GM23338 (cell line): Measurements from ENCODE around the gene UQCRC1. TPM values are rescaled to one million over a fixed set of nuclear protein-coding genes. Genes with fewer than 3 reads are reported as not detected.
"Not testable (repeated sequence)": the region's sequence is repeated elsewhere in the genome, so short reads cannot be mapped to it uniquely, and the experiment has no call there.

Experiments used
- ATAC-seq: fragments of 200-7000 bp; cut with Tn5 transposase; 3 replicates; pipeline ENCODE4 v1.9.1; 2020
- DNase-seq: peaks from one replicate; pipeline ENCODE4 v3.0.0-alpha.2; 2015; ENCODE audit warnings: low spot score
- H2AFZ ChIP-seq: fragments of 200-600 bp; sonication (generic); 2 replicates; pipeline ENCODE4 v1.8.0; 2016; ENCODE audit warnings: antibody characterized with exemption, mild to moderate bottlenecking, moderate library complexity
- H3F3A ChIP-seq: fragments of 200-600 bp; sonication (generic); replicated peaks from 2 replicates; pipeline ENCODE4 v1.8.0; 2017; ENCODE audit warnings: antibody characterized with exemption, mixed run types, low read depth
- H3K27ac ChIP-seq: fragments of 200-600 bp; sonication (generic); 2 replicates; pipeline ENCODE4 v1.6.1; 2016; ENCODE audit warnings: low read depth
- H3K27me3 ChIP-seq: fragments of 200-600 bp; sonication (generic); 2 replicates; pipeline ENCODE4 v1.8.0; 2016; ENCODE audit warnings: mild to moderate bottlenecking, mixed run types, moderate library complexity; ENCODE audit not compliant: insufficient read depth
- H3K36me3 ChIP-seq: fragments of 200-600 bp; sonication (generic); 2 replicates; pipeline ENCODE4 v1.8.0; 2016; ENCODE audit warnings: mild to moderate bottlenecking; ENCODE audit not compliant: insufficient read depth
- H3K4me1 ChIP-seq: fragments of 200-600 bp; sonication (generic); 2 replicates; pipeline ENCODE4 v1.8.0; 2016; ENCODE audit warnings: mild to moderate bottlenecking, moderate library complexity; ENCODE audit not compliant: insufficient read depth
- H3K4me2 ChIP-seq: fragments of 200-600 bp; sonication (generic); 2 replicates; pipeline ENCODE4 v1.7.1; 2017; ENCODE audit warnings: mixed run types
- H3K4me3 ChIP-seq: fragments of 200-600 bp; sonication (generic); 2 replicates; pipeline ENCODE4 v1.6.1; 2016; ENCODE audit warnings: mixed run types
- H3K79me2 ChIP-seq: fragments of 200-600 bp; sonication (generic); replicated peaks from 2 replicates; pipeline ENCODE4 v1.8.0; 2017; ENCODE audit warnings: mild to moderate bottlenecking; ENCODE audit not compliant: insufficient read depth
- H3K9me2 ChIP-seq: fragments of 200-600 bp; sonication (generic); 2 replicates; pipeline ENCODE4 v1.8.0; 2017; ENCODE audit not compliant: insufficient read depth
- H4K20me1 ChIP-seq: fragments of 200-600 bp; sonication (generic); replicated peaks from 2 replicates; pipeline ENCODE4 v1.8.0; 2017; ENCODE audit warnings: mild to moderate bottlenecking; ENCODE audit not compliant: insufficient read depth
- H3K27ac Mint-ChIP-seq: 2 replicates; pipeline ENCODE4 v1.8.0; 2020; ENCODE audit warnings: inconsistent platforms, mild to moderate bottlenecking, moderate library complexity, mixed read lengths
- H3K27me3 Mint-ChIP-seq: 3 replicates; pipeline ENCODE4 v1.8.0; 2022; ENCODE audit warnings: low read depth, mild to moderate bottlenecking, moderate library complexity, mixed read lengths, inconsistent platforms; ENCODE audit not compliant: insufficient read depth, poor library complexity
- H3K36me3 Mint-ChIP-seq: 3 replicates; pipeline ENCODE4 v1.8.0; 2021; ENCODE audit warnings: low read depth, mild to moderate bottlenecking, inconsistent platforms, moderate library complexity, mixed read lengths
- H3K4me1 Mint-ChIP-seq: 3 replicates; pipeline ENCODE4 v1.8.0; 2020; ENCODE audit warnings: mild to moderate bottlenecking, inconsistent platforms, mixed read lengths
- H3K4me3 Mint-ChIP-seq: 3 replicates; pipeline ENCODE4 v1.8.0; 2021; ENCODE audit warnings: moderate library complexity, mild to moderate bottlenecking, inconsistent platforms, mixed read lengths
- H3K9me3 Mint-ChIP-seq: 3 replicates; pipeline ENCODE4 v1.8.0; 2020; ENCODE audit warnings: moderate library complexity, mild to moderate bottlenecking, inconsistent platforms, mixed read lengths
- microRNA counts: library from miRNA; unstranded; fragments of <30 nt; microRNA quantifications from one replicate; lab custom pipeline; 2017
- microRNA-seq: library from miRNA; unstranded; fragments of <30 nt; microRNA quantifications from one replicate; pipeline ENCODE4, GENCODE V29; 2017
- polyA plus RNA-seq: library from polyadenylated mRNA; unstranded; fragments of >200 nt; fragmentation: Nextera tagmentation; extraction: Ambion mirVana; gene quantifications from 2 replicates; pipeline ENCODE4 v1.2.1, GENCODE V29; 2016
- small RNA-seq: library from RNA; depleted of rRNA; stranded (forward); fragments of <200 nt; gene quantifications from one replicate; pipeline ENCODE3, GENCODE V24; 2014; ENCODE audit warnings: low replicate concordance
- total RNA-seq: library from RNA; depleted of rRNA; stranded (reverse); fragments of >200 nt; shearing (Covaris generic); gene quantifications from 2 replicates; pipeline ENCODE4 v1.2.3, GENCODE V29; 2014; rRNA removed

Gene UQCRC1
- total and polyA plus RNA-seq, 2 experiments from 2014 or later = 232 to 439 TPM

DNA sequence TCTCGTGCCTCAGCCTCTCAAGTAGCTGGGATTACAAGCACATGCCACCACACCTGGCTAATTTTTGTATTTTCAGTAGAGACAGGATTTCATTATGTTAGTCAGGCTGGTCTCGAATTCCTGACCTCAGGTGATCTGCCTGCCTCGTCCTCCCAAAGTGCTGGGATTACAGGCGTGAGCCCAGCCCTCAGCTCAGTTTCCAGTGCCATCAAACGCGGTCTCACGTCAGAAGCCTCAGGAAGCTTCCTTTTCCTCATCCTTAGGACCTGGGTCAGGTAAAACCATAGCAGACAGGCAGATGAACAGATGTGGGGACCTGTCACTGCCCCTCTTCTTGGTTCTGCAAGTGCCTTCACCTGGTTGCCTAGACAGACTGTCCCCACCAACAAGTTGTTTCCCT is 57.8 kb downstream of the UQCRC1 start:
- not testable (repeated sequence) for H3K4me3 Mint-ChIP-seq, H3K27me3 ChIP-seq, H3K27ac ChIP-seq, H3K9me3 Mint-ChIP-seq, H3K27ac Mint-ChIP-seq, DNase-seq, H2AFZ ChIP-seq, H3K4me3 ChIP-seq, H3K4me2 ChIP-seq, H4K20me1 ChIP-seq, ATAC-seq, H3K9me2 ChIP-seq
- peaks cover 16% of the 10 kb centered on the region; the same call in 2 of the 3 replicates for H3K36me3 Mint-ChIP-seq
- H3K4me1 Mint-ChIP-seq = peaks cover 24% of the 10 kb centered on the region
- H3K4me1 ChIP-seq = peaks cover 11% of the 10 kb centered on the region
- H3K27me3 Mint-ChIP-seq = peaks cover 13% of the 10 kb centered on the region
- peaks cover 14% of the 10 kb centered on the region; the same call in 1 of the 2 replicates for H3K36me3 ChIP-seq
- peaks cover 26% of the 10 kb centered on the region for H3K79me2 ChIP-seq
- H3F3A ChIP-seq = peaks cover 10% of the 10 kb centered on the region; the same call in 1 of the 2 replicates

MicroRNA genes within 50 kb of the gene (microRNA counts, 767-probe panel; counts per million panel counts)
- not detected for microRNA hsa-miR-711 (lab: Ali Mortazavi, UCI)

Small RNAs within 50 kb of the gene (microRNA-seq; reads per million reads assigned to microRNA genes)
- gene MIR4793 (not detected), gene MIR6823 (not detected), gene MIR711 (not detected)

Small RNAs within 50 kb of the gene (small RNA-seq; reads per million reads assigned to genes)
- gene MIR6823 = not detected

Other genes starting within 250 kb of the UQCRC1 start
- gene FBXW12, start 237.4 kb downstream of the UQCRC1 start, total RNA-seq = not detected in 2 replicates
- 0.21 and 0.73 TPM in 2 replicates for gene FBXW12, start 237.4 kb downstream of the UQCRC1 start, polyA plus RNA-seq
- 144 and 164 TPM in 2 replicates for gene PLXNB1, start 179.6 kb downstream of the UQCRC1 start, total RNA-seq
- gene PLXNB1, start 179.6 kb downstream of the UQCRC1 start, polyA plus RNA-seq = 49.0 and 49.3 TPM in 2 replicates
- 24.1 and 28.9 TPM in 2 replicates for gene CCDC51, start 169.5 kb downstream of the UQCRC1 start, total RNA-seq
- gene CCDC51, start 169.5 kb downstream of the UQCRC1 start, polyA plus RNA-seq = 20.8 and 22.2 TPM in 2 replicates
- 362 and 419 TPM in 2 replicates for gene TMA7, start 169.4 kb downstream of the UQCRC1 start, total RNA-seq
- 2,089 and 2,333 TPM in 2 replicates for gene TMA7, start 169.4 kb downstream of the UQCRC1 start, polyA plus RNA-seq
- 17.3 and 17.6 TPM in 2 replicates for gene ATRIP, start 162.9 kb downstream of the UQCRC1 start, total RNA-seq
- gene ATRIP, start 162.9 kb downstream of the UQCRC1 start, polyA plus RNA-seq = 5.8 and 6.1 TPM in 2 replicates
- gene SHISA5, start 105.5 kb downstream of the UQCRC1 start, total RNA-seq = 148 and 166 TPM in 2 replicates
- gene SHISA5, start 105.5 kb downstream of the UQCRC1 start, polyA plus RNA-seq = 146 and 167 TPM in 2 replicates
- 15.0 and 22.9 TPM in 2 replicates for gene PFKFB4, start 52.8 kb downstream of the UQCRC1 start, total RNA-seq
- gene PFKFB4, start 52.8 kb downstream of the UQCRC1 start, polyA plus RNA-seq = 7.6 and 8.6 TPM in 2 replicates
- 0.12 and 0.17 TPM in 2 replicates for gene UCN2, start 45.9 kb downstream of the UQCRC1 start, total RNA-seq
- not detected in 2 replicates for gene UCN2, start 45.9 kb downstream of the UQCRC1 start, polyA plus RNA-seq
- 5.2 and 7.9 TPM in 2 replicates for gene COL7A1, start 14.3 kb downstream of the UQCRC1 start, total RNA-seq
- gene COL7A1, start 14.3 kb downstream of the UQCRC1 start, polyA plus RNA-seq = 3.0 and 4.0 TPM in 2 replicates
- gene TMEM89, start 12.1 kb upstream of the UQCRC1 start, total RNA-seq = not detected in 2 replicates
- not detected in 2 replicates for gene TMEM89, start 12.1 kb upstream of the UQCRC1 start, polyA plus RNA-seq
- gene SLC26A6, start 25.8 kb upstream of the UQCRC1 start, total RNA-seq = 79.3 and 96.4 TPM in 2 replicates
- gene SLC26A6, start 25.8 kb upstream of the UQCRC1 start, polyA plus RNA-seq = 29.4 and 34.3 TPM in 2 replicates
- gene CELSR3, start 53.2 kb upstream of the UQCRC1 start, total RNA-seq = 29.2 and 33.3 TPM in 2 replicates
- gene CELSR3, start 53.2 kb upstream of the UQCRC1 start, polyA plus RNA-seq = 7.5 and 8.3 TPM in 2 replicates
- gene NCKIPSD, start 76.3 kb upstream of the UQCRC1 start, total RNA-seq = 43.1 and 45.1 TPM in 2 replicates
- gene NCKIPSD, start 76.3 kb upstream of the UQCRC1 start, polyA plus RNA-seq = 14.8 and 15.1 TPM in 2 replicates
- gene IP6K2, start 107.6 kb upstream of the UQCRC1 start, total RNA-seq = 94.1 and 97.0 TPM in 2 replicates
- gene IP6K2, start 107.6 kb upstream of the UQCRC1 start, polyA plus RNA-seq = 85.3 and 97.4 TPM in 2 replicates
- gene PRKAR2A, start 238.2 kb upstream of the UQCRC1 start, total RNA-seq = 25.8 and 30.2 TPM in 2 replicates
- gene PRKAR2A, start 238.2 kb upstream of the UQCRC1 start, polyA plus RNA-seq = 13.5 and 14.5 TPM in 2 replicates